ENCODE measurements around the gene TUBB4B.

Gene TUBB4B

DNA sequence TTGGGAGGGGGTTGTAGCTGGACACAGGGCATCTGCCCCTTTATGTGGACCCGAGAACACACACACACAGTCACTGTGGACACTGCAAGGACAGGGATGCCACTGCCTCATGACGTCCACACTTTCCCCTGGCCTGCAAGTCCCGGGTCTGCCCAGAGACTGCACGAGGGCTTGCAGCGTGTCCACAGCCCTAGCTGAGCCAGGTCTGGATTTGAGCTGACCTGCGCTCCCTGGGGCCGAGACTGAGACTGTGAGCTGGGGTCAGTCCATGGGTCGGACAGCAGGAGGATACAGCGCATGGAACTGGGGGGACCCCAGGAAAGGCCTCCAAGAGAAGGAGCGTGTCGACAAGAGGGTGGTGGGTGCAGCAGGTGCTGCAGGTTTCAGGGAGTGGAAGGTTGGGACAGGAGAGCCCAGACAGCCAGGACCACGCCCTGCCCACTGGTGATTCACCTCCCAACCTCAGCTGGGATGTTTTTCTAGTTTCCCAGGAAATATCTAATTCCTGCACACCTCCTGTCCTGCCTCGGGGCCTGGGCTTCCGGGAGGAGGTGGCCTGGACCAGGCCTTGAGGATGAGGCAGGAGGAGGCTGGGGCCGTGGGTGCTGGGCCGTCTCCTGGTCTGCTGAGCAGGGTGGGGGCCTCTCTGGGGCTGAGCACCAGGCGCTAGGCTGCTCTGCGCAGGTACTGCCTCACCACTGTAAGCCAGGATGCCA, 14.6 kb upstream of the TUBB4B start:
- DNase-seq (ENCODE audit: low spot score): no peak

GRCh38 chr9:137227054-137227852, 13.8 kb upstream of the TUBB4B start, which contains the start of gene RNF224:
TSS of gene RNF224 (plus strand) at chr9:137227502. CDS start at chr9:137228336, 834 bp downstream.
- DNase-seq (ENCODE audit: low spot score): peak; percentile 70

- DNase-seq (ENCODE audit: low spot score): no peak
Observed at GRCh38 chr9:137227853-137228505, 13.1 kb upstream of the TUBB4B start.

GRCh38 chr9:137228506-137228967, 12.6 kb upstream of the TUBB4B start:
- DNase-seq (ENCODE audit: low spot score): no peak

- no peak for DNase-seq (ENCODE audit: low spot score)
Observed at GRCh38 chr9:137228968-137229896, 11.9 kb upstream of the TUBB4B start.

DNA sequence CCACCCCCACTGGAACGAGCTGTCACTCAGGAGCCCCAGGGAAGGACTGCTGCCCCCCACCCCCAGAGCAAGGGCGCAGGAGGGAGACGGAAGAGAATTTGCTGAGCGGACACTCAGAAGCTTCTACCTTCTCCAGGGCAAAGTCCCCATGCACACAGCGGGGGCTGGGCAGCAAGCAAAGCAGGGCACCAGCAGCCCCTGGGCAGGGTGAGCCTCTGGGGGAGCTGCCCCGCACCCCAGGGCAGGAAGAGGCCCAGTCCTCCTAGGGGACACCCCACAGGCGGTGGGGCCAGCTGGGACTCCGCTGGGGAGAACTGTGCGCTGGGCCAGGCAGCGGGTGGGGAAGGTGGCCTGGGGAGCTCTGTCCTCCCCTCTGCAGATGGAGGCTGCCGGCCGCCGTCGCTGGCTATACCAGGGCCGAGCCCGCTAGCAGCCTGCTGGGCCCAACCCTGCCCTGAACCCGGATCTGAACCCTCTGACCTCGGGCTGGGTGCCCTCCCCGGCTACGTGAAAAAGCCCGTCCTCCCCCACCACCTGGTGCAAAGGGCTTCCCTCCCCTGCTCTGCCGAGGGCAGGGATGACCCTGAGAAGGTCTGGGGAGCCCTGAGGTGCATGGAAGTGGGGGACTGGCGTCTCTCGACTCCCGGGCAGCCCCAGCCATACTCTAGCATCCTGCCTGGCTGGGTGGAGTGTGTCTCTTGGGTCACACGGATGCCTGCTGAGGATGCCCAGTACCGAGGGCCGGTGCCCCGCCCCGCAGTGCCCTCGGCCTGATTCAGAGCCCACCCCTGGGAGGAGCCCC, 11.0 kb upstream of the TUBB4B start:
- no peak for DNase-seq (ENCODE audit: low spot score)

- DNase-seq (ENCODE audit: low spot score): no peak
Observed at GRCh38 chr9:137230705-137231371, 10.2 kb upstream of the TUBB4B start, which contains the start of gene SLC34A3. TSS of gene SLC34A3 (plus strand) at chr9:137230901. CDS start at chr9:137231703, 802 bp downstream.

DNA sequence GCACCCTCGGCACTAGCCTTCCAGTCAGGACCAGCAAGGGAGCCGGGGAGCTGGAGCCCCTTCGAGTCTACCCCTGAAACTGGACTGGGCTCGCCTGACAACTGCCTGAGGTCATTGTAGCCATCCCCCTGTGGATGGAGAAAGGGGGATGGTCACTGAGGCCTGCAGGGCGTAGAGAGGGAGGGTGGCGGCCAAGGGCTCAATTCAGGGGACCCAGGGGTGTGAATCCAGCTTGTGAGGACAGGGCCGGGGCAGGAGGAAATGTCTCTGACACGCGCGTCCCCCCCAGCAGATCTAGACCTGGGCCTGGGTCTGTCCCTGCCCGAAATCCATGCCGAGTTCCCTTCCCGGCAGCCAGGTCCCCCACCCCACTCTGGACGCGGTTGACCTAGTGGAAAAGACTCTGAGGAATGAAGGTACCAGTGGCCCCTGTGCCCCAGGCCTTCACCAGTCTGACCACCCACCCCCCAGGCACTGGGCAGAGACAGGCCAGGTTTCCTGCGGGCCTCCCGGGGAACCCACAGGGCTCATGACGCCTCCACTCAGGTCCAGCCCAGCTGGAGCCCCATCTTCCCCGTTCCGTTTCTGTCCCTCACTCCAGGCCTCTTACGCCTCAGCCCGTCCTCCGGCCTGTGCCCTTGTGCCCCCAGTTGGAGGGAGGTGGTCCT, 9.6 kb upstream of the TUBB4B start:
- no peak for DNase-seq (ENCODE audit: low spot score)

- no peak for DNase-seq (ENCODE audit: low spot score)
Observed at GRCh38 chr9:137232101-137232500, 9.0 kb upstream of the TUBB4B start.

- DNase-seq (ENCODE audit: low spot score): no peak
Observed at GRCh38 chr9:137232510-137232909, 8.6 kb upstream of the TUBB4B start.

GRCh38 chr9:137233143-137233980, 7.7 kb upstream of the TUBB4B start:
- DNase-seq (ENCODE audit: low spot score): no peak

GRCh38 chr9:137234055-137234697, 6.9 kb upstream of the TUBB4B start:
- no peak for DNase-seq (ENCODE audit: low spot score)

- no peak for DNase-seq (ENCODE audit: low spot score)
Observed at GRCh38 chr9:137234758-137235423, 6.2 kb upstream of the TUBB4B start.

- DNase-seq (ENCODE audit: low spot score): no peak
Observed at GRCh38 chr9:137235424-137236237, 5.5 kb upstream of the TUBB4B start.

GRCh38 chr9:137236238-137236935, 4.7 kb upstream of the TUBB4B start:
- peak; percentile 70 for DNase-seq (ENCODE audit: low spot score)

DNA sequence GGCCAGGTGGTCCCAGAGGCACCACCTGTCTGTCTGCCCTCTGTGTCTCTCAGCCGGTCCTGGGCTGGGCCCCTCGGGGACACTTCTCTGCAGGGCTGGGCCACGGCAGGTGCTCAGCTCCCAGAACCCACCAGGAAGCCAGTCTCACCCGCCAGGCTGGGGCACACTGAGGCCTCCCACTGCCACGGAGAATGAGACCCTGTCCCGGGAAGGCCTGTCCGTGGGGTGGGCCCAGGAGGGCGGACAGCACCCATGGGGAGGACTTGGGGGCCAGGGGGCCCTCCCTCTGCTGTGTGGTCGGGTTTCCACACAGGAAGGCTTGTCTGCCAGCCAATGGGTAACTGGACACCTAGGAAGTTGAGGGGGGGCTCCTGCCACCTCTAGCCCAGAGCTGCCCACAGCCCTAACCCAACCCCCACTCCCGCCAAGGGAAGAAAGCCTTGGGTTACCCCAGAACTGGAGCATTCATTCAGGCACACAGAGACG, 4.1 kb upstream of the TUBB4B start:
- DNase-seq (ENCODE audit: low spot score): no peak
